Measurements from ENCODE around the gene CDH18. TPM values are rescaled to one million over a fixed set of nuclear protein-coding genes. Genes with fewer than 3 reads are reported as not detected.

CDH18 gene
- total RNA-seq, 1 experiment from 2014 or later = not detected

DNA sequence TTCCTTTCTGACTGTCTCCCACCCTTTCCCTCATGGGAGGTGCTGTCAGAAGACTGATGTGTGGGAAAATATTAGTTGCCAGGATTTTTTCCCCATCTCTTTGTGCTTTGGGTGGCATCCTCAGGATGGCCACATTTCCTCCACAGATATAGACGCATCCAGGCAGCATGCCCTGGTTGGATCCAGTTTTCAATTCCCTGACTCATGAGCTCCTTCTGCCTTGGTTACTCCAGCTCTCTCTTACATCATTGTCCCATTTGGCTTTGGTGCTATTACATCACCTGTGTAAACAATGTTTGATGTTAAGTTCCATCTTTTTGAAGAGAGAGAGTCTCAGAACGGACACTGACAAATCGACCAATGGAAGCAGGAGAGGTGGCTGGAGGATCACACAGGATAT is 302.5 kb downstream of the CDH18 start (continued):
- TF ChIP-seq, protein P1, sequence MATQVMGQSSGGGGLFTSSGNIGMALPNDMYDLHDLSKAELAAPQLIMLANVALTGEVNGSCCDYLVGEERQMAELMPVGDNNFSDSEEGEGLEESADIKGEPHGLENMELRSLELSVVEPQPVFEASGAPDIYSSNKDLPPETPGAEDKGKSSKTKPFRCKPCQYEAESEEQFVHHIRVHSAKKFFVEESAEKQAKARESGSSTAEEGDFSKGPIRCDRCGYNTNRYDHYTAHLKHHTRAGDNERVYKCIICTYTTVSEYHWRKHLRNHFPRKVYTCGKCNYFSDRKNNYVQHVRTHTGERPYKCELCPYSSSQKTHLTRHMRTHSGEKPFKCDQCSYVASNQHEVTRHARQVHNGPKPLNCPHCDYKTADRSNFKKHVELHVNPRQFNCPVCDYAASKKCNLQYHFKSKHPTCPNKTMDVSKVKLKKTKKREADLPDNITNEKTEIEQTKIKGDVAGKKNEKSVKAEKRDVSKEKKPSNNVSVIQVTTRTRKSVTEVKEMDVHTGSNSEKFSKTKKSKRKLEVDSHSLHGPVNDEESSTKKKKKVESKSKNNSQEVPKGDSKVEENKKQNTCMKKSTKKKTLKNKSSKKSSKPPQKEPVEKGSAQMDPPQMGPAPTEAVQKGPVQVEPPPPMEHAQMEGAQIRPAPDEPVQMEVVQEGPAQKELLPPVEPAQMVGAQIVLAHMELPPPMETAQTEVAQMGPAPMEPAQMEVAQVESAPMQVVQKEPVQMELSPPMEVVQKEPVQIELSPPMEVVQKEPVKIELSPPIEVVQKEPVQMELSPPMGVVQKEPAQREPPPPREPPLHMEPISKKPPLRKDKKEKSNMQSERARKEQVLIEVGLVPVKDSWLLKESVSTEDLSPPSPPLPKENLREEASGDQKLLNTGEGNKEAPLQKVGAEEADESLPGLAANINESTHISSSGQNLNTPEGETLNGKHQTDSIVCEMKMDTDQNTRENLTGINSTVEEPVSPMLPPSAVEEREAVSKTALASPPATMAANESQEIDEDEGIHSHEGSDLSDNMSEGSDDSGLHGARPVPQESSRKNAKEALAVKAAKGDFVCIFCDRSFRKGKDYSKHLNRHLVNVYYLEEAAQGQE (IDR thresholded peaks at IDR 0.05; ENCODE audit: low read depth) = no peak
- no peak for TF ChIP-seq FOSL1 (IDR thresholded peaks at IDR 0.05; ENCODE audit: low read depth)
- TF ChIP-seq, protein P2, sequence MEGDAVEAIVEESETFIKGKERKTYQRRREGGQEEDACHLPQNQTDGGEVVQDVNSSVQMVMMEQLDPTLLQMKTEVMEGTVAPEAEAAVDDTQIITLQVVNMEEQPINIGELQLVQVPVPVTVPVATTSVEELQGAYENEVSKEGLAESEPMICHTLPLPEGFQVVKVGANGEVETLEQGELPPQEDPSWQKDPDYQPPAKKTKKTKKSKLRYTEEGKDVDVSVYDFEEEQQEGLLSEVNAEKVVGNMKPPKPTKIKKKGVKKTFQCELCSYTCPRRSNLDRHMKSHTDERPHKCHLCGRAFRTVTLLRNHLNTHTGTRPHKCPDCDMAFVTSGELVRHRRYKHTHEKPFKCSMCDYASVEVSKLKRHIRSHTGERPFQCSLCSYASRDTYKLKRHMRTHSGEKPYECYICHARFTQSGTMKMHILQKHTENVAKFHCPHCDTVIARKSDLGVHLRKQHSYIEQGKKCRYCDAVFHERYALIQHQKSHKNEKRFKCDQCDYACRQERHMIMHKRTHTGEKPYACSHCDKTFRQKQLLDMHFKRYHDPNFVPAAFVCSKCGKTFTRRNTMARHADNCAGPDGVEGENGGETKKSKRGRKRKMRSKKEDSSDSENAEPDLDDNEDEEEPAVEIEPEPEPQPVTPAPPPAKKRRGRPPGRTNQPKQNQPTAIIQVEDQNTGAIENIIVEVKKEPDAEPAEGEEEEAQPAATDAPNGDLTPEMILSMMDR (IDR thresholded peaks at IDR 0.05 in 2 of 3, conservative IDR thresholded peaks at IDR 0.05 in 1 of 3; ENCODE audit: borderline replicate concordance in 1 of 3, insufficient read depth in 1 of 3, low read depth in 2 of 3, low read length in 2 of 3) = no peak
- no peak for TF ChIP-seq CEBPB (IDR thresholded peaks at IDR 0.05; ENCODE audit: low read depth)
- no peak for TF ChIP-seq ZNF274 (IDR thresholded peaks at IDR 0.05; ENCODE audit: low read depth, low read length)
- TF ChIP-seq SP1 (IDR thresholded peaks at IDR 0.05; ENCODE audit: low read depth) = no peak

DNA sequence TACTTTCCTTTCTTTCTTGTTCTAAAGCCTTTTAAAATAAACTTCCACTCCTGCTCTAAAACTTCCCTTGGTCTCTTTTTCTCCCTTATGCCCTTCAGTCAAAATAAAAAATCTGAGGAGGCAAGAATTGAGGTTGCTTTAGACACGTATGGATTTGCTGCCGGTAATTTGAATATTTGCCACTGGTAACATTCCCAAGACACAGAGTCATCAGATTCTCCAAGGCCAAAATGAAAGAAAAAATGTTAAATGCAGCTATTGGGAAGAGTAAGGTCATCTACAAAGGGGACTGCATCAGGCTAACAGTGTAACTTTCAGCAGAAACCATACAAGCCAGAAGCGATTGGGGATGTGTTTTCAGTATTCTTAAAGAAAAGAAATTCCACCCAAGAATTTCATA is 311.1 kb downstream of the CDH18 start:
- RAD21 ChIA-PET (ENCODE audit: low non-redundant PET in 1 of 2, low total read pairs in 2 of 2, uncharacterized antibody in 2 of 2, unreplicated experiment in 2 of 2) = no interaction called here
- Histone ChIP-seq H3K4me2 (ENCODE audit: low read length) (no peak overlapping the region), H3K79me2 (ENCODE audit: insufficient read depth, low read length) (no peaks in the 10 kb centered on the region), H3K27me3 (ENCODE audit: insufficient read depth, low read length) (no peaks in the 10 kb centered on the region), H3K27ac (ENCODE audit: low read depth, low read length) (no peak overlapping the region), H3K4me3 (replicated peaks in 1 of 2; ENCODE audit: low read depth in 1 of 2, low read length in 2 of 2) (no peak overlapping the region), H3K36me3 (ENCODE audit: control insufficient read depth in 1 of 2, insufficient read depth in 2 of 2, low read length in 2 of 2) (no peaks in the 10 kb centered on the region), H4K20me1 (ENCODE audit: insufficient read depth) (no peaks in the 10 kb centered on the region), H3K9me2 (ENCODE audit: insufficient read depth) (no peaks in the 10 kb centered on the region), H3K9me3 (ENCODE audit: control insufficient read depth in 1 of 2, insufficient read depth in 1 of 2, low read depth in 1 of 2, low read length in 2 of 2) (peaks cover 16 to 23% of the 10 kb centered on the region in 2 experiments; a peak in 2 of 4 replicates), H2AFZ (ENCODE audit: low read depth, low read length, poor library complexity, severe bottlenecking) (no peak overlapping the region), H3K4me1 (ENCODE audit: control insufficient read depth in 1 of 2, insufficient read depth in 2 of 2, low read length in 2 of 2) (no peaks in the 10 kb centered on the region), H3K9ac (ENCODE audit: low read length) (no peak overlapping the region)
- BruUV-seq (replicated peaks) = no TSS peak
- no peak for TF ChIP-seq RAD21 (IDR thresholded peaks at IDR 0.05; ENCODE audit: low read depth)
- ATAC-seq = no peak
- CTCF ChIA-PET = no interaction called here
- DNase-seq (ENCODE audit: low read depth, low spot score) = no peak
- intact Hi-C loops (cut with micrococcal nuclease) = no loop called here
- POLR2A ChIA-PET = no interaction called here
